GM19452 (cell line): ENCODE measurements around the gene LY6G5B.

ENCODE experiments used
- ATAC-seq: cut with Tn5 transposase; IDR thresholded peaks from one replicate; pipeline ENCODE4 v1.9.1; 2021; ENCODE audit not compliant: unreplicated experiment

Gene LY6G5B

GRCh38 chr6:31713991-31714684 is 44.4 kb downstream of the LY6G5B start:
- no peak for ATAC-seq

DNA sequence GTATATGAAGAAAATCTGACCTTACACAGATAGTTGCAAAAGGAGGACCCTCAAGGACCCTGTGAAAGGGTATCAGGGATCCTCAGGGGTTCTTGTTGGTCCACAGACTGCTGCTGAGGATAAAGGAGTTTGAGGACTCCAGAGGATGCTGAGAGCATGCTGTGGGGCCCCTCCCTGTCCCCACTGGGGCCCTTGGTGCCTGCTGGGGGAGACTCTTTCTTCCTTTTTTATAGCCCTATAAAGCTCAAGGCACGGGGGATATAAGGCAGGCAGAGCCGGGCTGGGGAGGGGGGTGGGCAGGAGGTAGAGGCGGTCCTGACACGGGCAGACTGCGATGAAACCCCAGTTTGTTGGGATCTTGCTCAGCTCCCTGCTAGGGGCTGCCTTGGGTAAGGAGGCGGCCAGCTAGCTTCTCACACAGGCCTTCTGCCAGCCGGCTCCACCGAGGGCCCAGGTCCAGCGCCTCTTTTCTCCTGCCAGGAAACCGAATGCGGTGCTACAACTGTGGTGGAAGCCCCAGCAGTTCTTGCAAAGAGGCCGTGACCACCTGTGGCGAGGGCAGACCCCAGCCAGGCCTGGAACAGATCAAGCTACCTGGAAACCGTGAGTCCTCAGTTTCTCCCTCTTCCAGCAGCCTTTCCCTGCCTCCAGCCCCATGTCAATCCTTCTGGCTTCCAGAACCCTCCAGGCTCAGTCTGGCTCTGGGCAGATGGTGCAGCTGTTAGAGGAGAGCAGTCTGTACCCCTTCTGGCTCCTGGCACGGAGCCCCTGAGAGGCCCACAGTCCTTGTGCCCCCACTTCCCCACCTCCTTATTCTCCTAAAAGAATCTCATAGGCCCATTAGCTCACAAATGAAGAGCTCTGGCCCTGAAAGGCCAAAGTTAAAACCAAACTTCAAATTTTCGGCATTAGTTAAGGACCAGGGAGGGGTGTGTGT is 45.5 kb downstream of the LY6G5B start, which contains the start of gene LY6G6D:
TSS of gene LY6G6D (plus strand) at position 327 of the 937 bp plus-strand sequence. CDS start at position 335, 8 bp downstream.
- ATAC-seq = no peak

DNA sequence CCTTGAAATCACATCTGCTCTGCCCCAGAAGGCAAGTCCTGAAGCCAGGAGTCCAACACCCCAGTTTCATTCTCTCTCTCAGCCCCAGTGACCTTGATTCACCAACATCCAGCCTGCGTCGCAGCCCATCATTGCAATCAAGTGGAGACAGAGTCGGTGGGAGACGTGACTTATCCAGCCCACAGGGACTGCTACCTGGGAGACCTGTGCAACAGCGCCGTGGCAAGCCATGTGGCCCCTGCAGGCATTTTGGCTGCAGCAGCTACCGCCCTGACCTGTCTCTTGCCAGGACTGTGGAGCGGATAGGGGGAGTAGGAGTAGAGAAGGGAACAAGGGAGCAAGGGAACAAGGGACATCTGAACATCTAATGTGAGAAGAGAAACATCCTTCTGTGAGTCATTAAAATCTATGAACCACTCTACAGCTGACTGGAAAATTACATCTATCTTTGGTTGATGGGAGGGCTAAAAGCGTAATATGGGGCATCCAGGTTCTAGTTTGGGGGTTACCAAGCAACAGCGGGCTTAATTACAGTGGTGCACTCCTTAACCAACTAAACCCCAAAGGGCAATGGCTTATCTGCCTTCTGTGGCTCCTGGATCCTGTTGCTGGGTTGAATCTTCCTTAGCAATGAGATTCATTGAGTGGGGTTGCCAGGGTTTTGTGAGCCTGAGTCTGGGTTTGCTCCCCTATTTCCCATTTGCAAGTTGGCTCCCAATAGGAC is 47.9 kb downstream of the LY6G5B start:
- ATAC-seq = no peak

GRCh38 chr6:31718265-31718664 is 48.5 kb downstream of the LY6G5B start:
- no peak for ATAC-seq

GRCh38 chr6:31719001-31719400 is 49.2 kb downstream of the LY6G5B start:
- no peak for ATAC-seq

- ATAC-seq = no peak
These were observed 50.5 kb downstream of the LY6G5B start for GRCh38 chr6:31720196-31720770.

DNA sequence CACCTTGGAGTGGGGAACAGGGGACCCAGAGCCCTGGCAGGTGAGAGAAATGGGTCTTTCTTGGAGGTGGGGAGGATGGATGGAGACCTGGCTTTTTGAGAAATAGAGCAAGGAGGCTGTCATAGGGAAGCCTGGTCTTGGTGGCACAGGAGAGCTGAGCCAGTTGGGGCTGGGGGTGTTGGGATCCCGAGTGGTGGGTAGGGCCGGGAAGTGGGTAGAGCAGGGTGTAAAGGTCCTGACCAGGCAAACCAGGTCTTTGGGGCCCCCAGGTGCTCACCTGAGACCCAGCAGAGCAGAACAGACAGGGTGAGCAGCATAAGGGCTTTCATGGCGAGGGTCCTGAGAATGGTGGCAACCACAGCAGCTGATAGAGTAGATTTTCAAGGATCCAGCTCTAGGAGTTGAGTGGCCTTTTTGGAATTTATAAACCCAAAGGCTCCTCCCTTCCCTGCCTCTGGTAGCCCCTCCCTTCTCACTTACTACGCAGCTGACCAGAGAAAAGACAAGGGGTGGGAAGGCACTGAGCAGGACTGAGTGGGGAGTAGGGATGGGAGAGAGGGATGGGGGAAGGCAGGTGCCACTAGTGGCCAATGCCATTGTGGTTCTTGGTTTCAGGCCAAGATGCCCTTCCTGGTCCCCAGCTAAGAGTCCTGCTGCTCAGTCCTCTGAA is 51.7 kb downstream of the LY6G5B start, which contains the start of gene LY6G6C:
TSS of gene LY6G6C (minus strand) at position 396 of the 670 bp plus-strand sequence. CDS start at position 329, 67 bp downstream.
- ATAC-seq = no peak

GRCh38 chr6:31722173-31722572 is 52.4 kb downstream of the LY6G5B start:
- ATAC-seq = no peak
